Stimulated activated CD4-positive, alpha-beta T cell treated with anti-CD3 and anti-CD28 coated beads, Interleukin-12 subunit alpha, Interleukin-12 subunit beta, amount 100 ng/mL, for 48 hours (primary cell): Measurements from ENCODE around the gene LTBP2.

ENCODE experiments used
- DNase-seq, 3 donors: peaks; one replicate each; pipeline ENCODE4 v3.0.0-alpha.2; 2020; ENCODE audit warnings: low read depth in 2 of 3, low spot score in 1 of 3

The LTBP2 gene

GRCh38 chr14:74492776-74493342 lies 119.2 kb downstream of the LTBP2 start, which contains the start of gene NPC2:
Gene NPC2 (minus strand): TSS chr14:74493305. CDS start chr14:74493274, 31 bp downstream.
- DNase-seq = no peak

GRCh38 chr14:74491956-74492775 lies 119.9 kb downstream of the LTBP2 start:
- DNase-seq = no peak

- DNase-seq = no peak
Measured at GRCh38 chr14:74490486-74490885, 121.6 kb downstream of the LTBP2 start.

GRCh38 chr14:74488786-74489397 lies 123.1 kb downstream of the LTBP2 start:
- no peak for DNase-seq

- no peak for DNase-seq
Measured at GRCh38 chr14:74486164-74486563, 125.9 kb downstream of the LTBP2 start.

GRCh38 chr14:74483321-74483720 lies 128.7 kb downstream of the LTBP2 start:
- DNase-seq = no peak

GRCh38 chr14:74482571-74482970 lies 129.5 kb downstream of the LTBP2 start:
- DNase-seq = no peak

GRCh38 chr14:74480046-74480445 lies 132.0 kb downstream of the LTBP2 start:
- no peak for DNase-seq

- DNase-seq = no peak
Measured at GRCh38 chr14:74478996-74479635, 132.9 kb downstream of the LTBP2 start.

GRCh38 chr14:74476607-74477006 lies 135.4 kb downstream of the LTBP2 start:
- DNase-seq = no peak

- DNase-seq = no peak
Measured at GRCh38 chr14:74476107-74476506, 135.9 kb downstream of the LTBP2 start.

GRCh38 chr14:74475678-74476077 lies 136.4 kb downstream of the LTBP2 start:
- no peak for DNase-seq

GRCh38 chr14:74474376-74474775 lies 137.7 kb downstream of the LTBP2 start:
- DNase-seq = no peak

- DNase-seq = no peak
Measured at GRCh38 chr14:74472601-74473000, 139.4 kb downstream of the LTBP2 start.

- DNase-seq = no peak
Measured at GRCh38 chr14:74469548-74470518, 142.2 kb downstream of the LTBP2 start.

- no peak for DNase-seq
Measured at GRCh38 chr14:74468513-74468912, 143.5 kb downstream of the LTBP2 start.

GRCh38 chr14:74465335-74465734 lies 146.7 kb downstream of the LTBP2 start:
- DNase-seq = no peak

GRCh38 chr14:74464785-74465184 lies 147.3 kb downstream of the LTBP2 start:
- DNase-seq = no peak

GRCh38 chr14:74463697-74464096 lies 148.3 kb downstream of the LTBP2 start:
- DNase-seq = no peak

- no peak for DNase-seq
Measured at GRCh38 chr14:74462993-74463392, 149.0 kb downstream of the LTBP2 start.

- no peak for DNase-seq
Measured at GRCh38 chr14:74459976-74460375, 152.1 kb downstream of the LTBP2 start.
